Ecto neural progenitor cell (in vitro differentiated cells): Measurements from ENCODE around the gene LMTK3.

Experiments
- DNase-seq: peaks from one replicate; pipeline ENCODE4 v3.0.0-alpha.2; 2018; ENCODE audit warnings: low spot score

The LMTK3 gene

GRCh38 chr19:48511800-48512503 is at the start of gene LMTK3:
LMTK3 (minus strand) TSS chr19:48511835; CDS start chr19:48511576, 259 bp downstream.
- peak; percentile 72 for DNase-seq

- no peak for DNase-seq
These were observed 49.8 kb upstream of the LMTK3 start for GRCh38 chr19:48561412-48561811.

DNA sequence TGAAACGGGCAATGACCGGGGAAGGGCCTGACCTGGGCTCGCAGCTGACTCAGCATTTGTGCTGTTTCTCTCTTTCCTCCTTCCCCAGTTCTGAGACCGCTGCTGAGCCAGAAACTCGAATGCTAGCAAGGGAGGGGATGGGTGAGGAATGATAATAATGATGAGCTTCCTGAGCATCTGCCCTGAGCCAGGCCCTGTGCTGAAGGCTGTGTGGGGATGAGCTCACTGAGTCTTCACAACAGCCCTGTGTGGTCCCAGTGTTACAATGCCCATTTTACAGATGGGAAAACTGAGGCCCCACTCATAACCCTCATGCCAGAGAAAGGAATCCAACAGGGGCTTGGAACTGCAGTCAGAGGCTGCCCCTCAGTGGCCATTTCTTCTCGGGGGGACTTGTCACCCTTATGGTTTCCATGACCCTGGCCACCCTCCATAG is 48.5 kb upstream of the LMTK3 start:
- DNase-seq: no peak

- no peak for DNase-seq
These were observed 46.5 kb upstream of the LMTK3 start for GRCh38 chr19:48558018-48558684.

- DNase-seq: no peak
These were observed 45.2 kb upstream of the LMTK3 start for GRCh38 chr19:48556825-48557224.

DNA sequence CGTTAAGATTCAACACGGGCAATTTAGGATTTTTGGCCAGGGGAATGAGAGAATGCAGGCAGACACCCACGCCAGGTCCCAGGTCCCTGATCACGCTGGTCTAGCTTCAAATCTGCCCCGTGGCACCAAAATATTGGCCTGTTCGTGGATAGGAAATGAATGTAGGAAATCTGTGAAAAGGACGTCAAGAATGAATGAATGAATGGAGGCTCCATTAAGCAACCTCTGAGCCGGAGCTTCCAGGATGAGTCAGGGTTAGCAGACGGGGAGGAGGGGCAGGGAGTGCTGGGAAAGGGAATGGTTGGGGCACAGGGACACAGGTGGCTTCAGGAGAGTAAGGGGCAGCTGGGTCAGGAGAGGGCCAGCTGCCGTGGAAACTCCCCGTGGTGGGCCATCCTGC is 44.5 kb upstream of the LMTK3 start:
- no peak for DNase-seq

- no peak for DNase-seq
These were observed 42.9 kb upstream of the LMTK3 start for GRCh38 chr19:48554385-48555091.

DNA sequence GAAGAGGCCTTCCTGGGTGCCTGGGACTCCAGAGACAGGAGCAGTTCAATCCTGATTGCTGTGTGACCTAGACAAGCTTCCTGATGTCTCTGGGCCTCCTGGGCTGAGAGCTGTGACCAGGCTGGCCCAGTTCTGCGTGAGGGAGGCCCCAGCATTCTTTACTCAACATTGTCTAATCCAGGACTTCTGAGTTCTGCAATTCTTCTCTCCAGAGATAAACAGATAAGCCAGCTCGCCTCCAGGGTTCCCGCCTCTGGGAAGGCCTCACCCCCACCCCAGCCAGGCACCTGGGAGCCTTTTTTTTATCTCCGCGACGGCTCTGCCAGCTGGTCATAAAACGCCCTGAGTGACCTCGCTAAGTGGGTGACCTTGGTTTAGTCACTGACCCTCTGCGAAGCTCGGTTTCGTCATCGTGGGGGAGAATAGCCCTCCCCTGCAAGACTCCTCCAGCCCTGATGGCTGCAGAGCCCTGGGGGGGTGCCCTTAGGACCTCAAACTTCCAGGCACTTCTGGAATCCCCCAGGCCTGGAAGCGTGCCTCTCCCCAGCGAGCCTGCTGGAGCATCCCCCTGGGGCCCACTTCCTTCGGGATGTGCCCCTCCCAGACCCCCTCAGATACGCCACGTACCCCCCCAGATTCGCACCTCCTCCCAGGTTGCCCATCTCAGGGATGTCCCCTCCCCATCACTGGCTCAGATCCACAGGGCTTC is 42.2 kb upstream of the LMTK3 start:
- no peak for DNase-seq

- DNase-seq: no peak
These were observed 41.0 kb upstream of the LMTK3 start for GRCh38 chr19:48552406-48553322.

GRCh38 chr19:48551437-48552302 is 40.0 kb upstream of the LMTK3 start, which contains the start of gene SULT2B1:
SULT2B1 (plus strand) TSS chr19:48552172; CDS start chr19:48552253, 81 bp downstream.
- no peak for DNase-seq

- DNase-seq: no peak
These were observed 37.7 kb upstream of the LMTK3 start for GRCh38 chr19:48549380-48549779.

DNA sequence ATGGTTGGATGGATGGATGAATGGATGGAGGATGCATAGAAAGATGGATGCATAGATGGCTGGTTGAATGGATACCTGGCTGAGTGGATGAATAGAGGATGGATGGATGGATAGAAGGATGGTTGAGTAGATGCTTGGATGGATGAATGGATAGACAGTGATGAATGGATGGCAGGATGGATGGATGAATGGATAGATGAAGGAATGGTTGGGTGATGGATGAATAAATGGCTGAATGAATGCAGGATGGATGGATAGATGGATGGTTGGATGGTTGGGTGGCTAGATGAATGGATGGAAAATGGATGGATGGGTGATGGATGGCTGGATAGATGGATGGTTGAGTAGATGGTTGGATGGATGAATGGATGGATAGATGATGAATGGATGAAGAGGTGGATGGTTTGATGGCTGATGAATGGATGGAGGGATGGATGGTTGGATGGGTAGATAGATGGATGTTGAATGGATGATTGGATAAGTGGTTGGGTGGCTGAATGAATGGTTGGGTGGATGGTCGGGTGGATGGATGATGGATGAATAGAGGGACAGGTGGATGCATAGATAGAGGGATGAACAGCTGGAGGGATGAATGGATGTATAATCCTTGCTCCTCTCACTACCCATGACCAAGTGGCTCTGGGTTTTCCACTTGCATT is 36.7 kb upstream of the LMTK3 start:
- DNase-seq: no peak

GRCh38 chr19:48547722-48548121 is 36.1 kb upstream of the LMTK3 start:
- no peak for DNase-seq

DNA sequence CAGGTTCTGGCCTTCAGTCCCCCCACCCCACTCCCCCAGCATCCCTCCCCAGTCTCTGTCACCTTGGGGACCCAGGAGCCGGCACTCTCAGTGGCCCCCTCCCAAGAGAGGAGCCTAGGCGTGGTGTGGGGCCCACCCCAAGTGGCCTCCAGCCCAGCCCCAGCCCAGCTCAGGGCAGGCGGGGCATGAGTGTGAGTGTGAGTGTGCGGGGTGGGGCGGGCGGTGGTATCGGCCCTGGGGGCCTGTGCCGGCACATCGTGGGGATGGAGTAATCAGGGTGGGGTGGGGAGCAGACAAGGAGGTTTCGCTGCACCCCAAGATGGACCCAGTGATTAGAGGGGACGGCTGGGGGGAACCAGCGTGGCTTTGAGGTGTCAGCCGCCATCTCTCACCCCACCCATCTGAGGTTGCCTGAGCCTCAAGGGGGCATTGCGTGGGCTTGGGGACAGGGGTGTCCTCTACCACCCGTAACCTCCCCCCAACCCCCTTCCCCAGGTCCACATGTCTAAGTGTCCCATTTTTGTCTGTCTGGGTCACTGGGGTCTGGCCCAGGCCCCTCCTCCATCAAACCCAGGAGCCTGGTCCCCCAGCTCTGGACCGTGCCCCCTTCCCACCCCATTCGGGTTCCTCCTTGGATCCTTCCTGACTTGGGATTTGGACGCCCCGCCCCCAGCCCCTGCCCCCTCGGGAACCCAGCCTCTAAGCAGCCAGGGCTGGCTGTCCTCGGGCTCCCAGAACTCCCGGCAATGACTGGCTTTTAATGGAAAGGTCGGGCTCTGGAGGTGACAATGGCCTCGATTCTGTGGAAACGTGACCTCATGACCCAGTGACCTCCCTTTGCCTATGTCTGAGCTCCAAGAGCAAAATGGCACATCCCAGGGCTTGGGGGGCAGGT is 33.5 kb upstream of the LMTK3 start:
- DNase-seq: no peak

- no peak for DNase-seq
These were observed 31.6 kb upstream of the LMTK3 start for GRCh38 chr19:48543121-48543710.

GRCh38 chr19:48541813-48542212 is 30.2 kb upstream of the LMTK3 start:
- no peak for DNase-seq

GRCh38 chr19:48540110-48540509 is 28.5 kb upstream of the LMTK3 start:
- no peak for DNase-seq

DNA sequence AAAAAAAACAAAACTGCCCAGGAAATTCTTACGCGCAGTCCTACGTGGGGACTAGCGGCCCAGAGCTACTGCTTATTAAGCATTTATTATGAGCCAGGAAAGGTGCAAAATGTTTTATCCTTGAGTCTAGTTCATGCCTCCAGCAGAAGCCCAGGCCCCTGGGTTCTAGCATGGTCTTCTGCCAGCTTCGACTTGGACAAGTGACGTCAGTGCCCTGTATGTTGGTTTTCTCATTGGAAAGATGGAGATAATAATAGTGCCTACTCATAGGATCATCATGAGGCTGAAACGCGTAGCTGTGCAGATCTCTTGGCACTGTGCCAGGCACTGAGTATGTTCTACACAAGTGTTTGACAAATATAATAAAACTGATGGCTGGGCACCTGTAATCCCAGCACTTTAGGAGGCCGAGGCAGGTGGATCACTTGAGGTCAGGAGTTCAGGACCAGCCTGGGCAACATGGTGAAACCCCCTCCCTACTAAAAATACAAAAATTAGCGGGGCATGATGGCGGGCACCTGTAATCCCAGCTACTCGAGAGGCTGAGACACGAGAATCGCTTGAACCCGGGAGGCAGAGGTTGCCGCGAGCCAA is 28.0 kb upstream of the LMTK3 start:
- no peak for DNase-seq
